HL-60/S4 treated with retinoic acid at 250 ng/mL for 4 days and 3 days (cell line): ENCODE measurements around the gene LAMC2.
"Not testable (repeated sequence)": the region's sequence is repeated elsewhere in the genome, so short reads cannot be mapped to it uniquely, and the experiment has no call there.

ENCODE experiments used
- in situ Hi-C: fragments of 300-500 bp; cut with MboI; formaldehyde crosslinking; loops from 2 replicates; pipeline ENCODE4 v1.7.0; 2022; ENCODE audit warnings: low sequenced_read_pairs

LAMC2 gene

GRCh38 chr1:183234660-183235476 is 48.8 kb downstream of the LAMC2 start:
- in situ Hi-C loops: no loop called here

- in situ Hi-C loops: no loop called here
Observed at GRCh38 chr1:183235503-183235902, 49.4 kb downstream of the LAMC2 start.

GRCh38 chr1:183236158-183236725 is 50.2 kb downstream of the LAMC2 start:
- in situ Hi-C loops: no loop called here

- in situ Hi-C loops: no loop called here
Observed at GRCh38 chr1:183237046-183237445, 51.0 kb downstream of the LAMC2 start.

- in situ Hi-C loops: no loop called here
Observed at GRCh38 chr1:183238071-183238470, 52.0 kb downstream of the LAMC2 start.

GRCh38 chr1:183239220-183239742 is 53.2 kb downstream of the LAMC2 start:
- in situ Hi-C loops: no loop called here

GRCh38 chr1:183239793-183240525 is 53.9 kb downstream of the LAMC2 start:
- in situ Hi-C loops: no loop called here

- in situ Hi-C loops: no loop called here
Observed at GRCh38 chr1:183240526-183240825, 54.4 kb downstream of the LAMC2 start.

- in situ Hi-C loops: not testable (repeated sequence)
Observed at GRCh38 chr1:183240853-183241252, 54.8 kb downstream of the LAMC2 start.

- in situ Hi-C loops: no loop called here
Observed at GRCh38 chr1:183241471-183241870, 55.4 kb downstream of the LAMC2 start.

- in situ Hi-C loops: no loop called here
Observed at GRCh38 chr1:183242556-183242955, 56.5 kb downstream of the LAMC2 start.

GRCh38 chr1:183243161-183244050 is 57.3 kb downstream of the LAMC2 start:
- in situ Hi-C loops: no loop called here

GRCh38 chr1:183244466-183244865 is 58.4 kb downstream of the LAMC2 start:
- in situ Hi-C loops: no loop called here

- in situ Hi-C loops: no loop called here
Observed at GRCh38 chr1:183245357-183245756, 59.3 kb downstream of the LAMC2 start.

GRCh38 chr1:183246436-183246835 is 60.4 kb downstream of the LAMC2 start:
- in situ Hi-C loops: no loop called here

GRCh38 chr1:183247066-183247465 is 61.0 kb downstream of the LAMC2 start:
- in situ Hi-C loops: no loop called here

GRCh38 chr1:183247484-183247883 is 61.4 kb downstream of the LAMC2 start:
- in situ Hi-C loops: no loop called here

GRCh38 chr1:183247931-183248330 is 61.9 kb downstream of the LAMC2 start:
- in situ Hi-C loops: no loop called here

- in situ Hi-C loops: no loop called here
Observed at GRCh38 chr1:183248989-183249691, 63.1 kb downstream of the LAMC2 start.

- in situ Hi-C loops: no loop called here
Observed at GRCh38 chr1:183249941-183250452, 63.9 kb downstream of the LAMC2 start.
